Right lobe of liver (tissue), 6 donors: ENCODE results near the gene LGALS9. TPM values are rescaled to one million over a fixed set of nuclear protein-coding genes. Genes with fewer than 3 reads are reported as not detected.
A peak's percentile ranks its signal among the peaks of the same experiment; 100 is the strongest.

Experiments
- ATAC-seq, 4 donors: fragments of 200-7000 bp; cut with Tn5 transposase; one replicate each; pipeline ENCODE4 v1.9.1; 2020; ENCODE audit warnings: mild to moderate bottlenecking in 4 of 4, moderate library complexity in 4 of 4
- DNase-seq, 3 donors: peaks; one replicate each; pipeline ENCODE4 v3.0.0-alpha.2; 2020
- H3K27ac ChIP-seq, 3 donors: fragments of 200-600 bp; one replicate each; pipeline ENCODE4 v1.8.0; 2022
- H3K27me3 ChIP-seq, 2 donors: fragments of 200-600 bp; one replicate each; pipeline ENCODE4 v1.8.0; 2022
- H3K36me3 ChIP-seq, 4 donors: fragments of 200-600 bp; sonication (generic) in 1 of 4; one replicate each; pipeline versions ENCODE4 v1.5.1 to v1.8.0; 2017 to 2022; ENCODE audit warnings: control low read depth in 1 of 4
- H3K4me1 ChIP-seq, 4 donors: fragments of 200-600 bp; sonication (generic) in 1 of 4; one replicate each; pipeline versions ENCODE4 v1.5.1 to v1.8.0; 2017 to 2022; ENCODE audit warnings: control low read depth in 1 of 4
- H3K4me3 ChIP-seq, 3 donors: fragments of 200-600 bp; one replicate each; pipeline ENCODE4 v1.8.0; 2022
- H3K9me3 ChIP-seq, 4 donors: fragments of 200-600 bp; sonication (generic) in 1 of 4; one replicate each; pipeline versions ENCODE4 v1.5.1 to v1.8.0; 2017 to 2022; ENCODE audit warnings: control low read depth in 1 of 4
- CTCF ChIP-seq, 4 donors: fragments of 200-600 bp in 3 of 4; fragments of 450-650 bp in 1 of 4; IDR thresholded peaks; one replicate each; pipeline versions ENCODE4 v1.5.1 to v1.8.0; 2016 to 2022; ENCODE audit warnings: antibody characterized with exemption in 4 of 4, mild to moderate bottlenecking in 2 of 4
- POLR2A ChIP-seq: fragments of 450-650 bp; IDR thresholded peaks from one replicate; pipeline ENCODE4 v1.6.1; 2017; ENCODE audit warnings: antibody characterized with exemption, mild to moderate bottlenecking
- WGBS: methylation state at CpG from one replicate; pipeline ENCODE4 v1.1.6; 2018; ENCODE audit warnings: low coverage, low lambda C conversion rate; ENCODE audit not compliant: insufficient coverage; ENCODE audit errors: missing lambda C conversion rate; 5-methylcytosine and 5-hydroxymethylcytosine counted together
- intact Hi-C, 2 donors: fragments of 100-400 bp; cut with DNase I; formaldehyde crosslinking; loops; one replicate each; pipeline versions ENCODE4 v1.11.2 to v1.14.1; 2022
- total RNA-seq, 6 experiments: library from RNA; depleted of rRNA in 2 of 6; stranded (reverse); fragments of >200 nt in 2 of 6; fragmentation: NEBNext Ultra II Directional in 3 of 6; extraction: Animal tissue kit (Norgen Biotek cat#: 25700) in 3 of 6; gene quantifications; one replicate each; pipeline versions ENCODE4 v1.1.0 to v1.2.4, GENCODE V29; 2016 to 2023
- donor health status: DM: no; HTN: yes; CAD: no.
- donor health status: DM: no; HTN: no; CAD: no.
- donor health status: DM: no; HTN: no; CAD: no.
- donor health status: DM: no; HTN: yes; CAD: no.
- donor health status: DM: no; HTN: yes; CAD: no.

Gene LGALS9
- total RNA-seq, 6 experiments from 2014 or later = 9.1 to 37.9 (median 12.4) TPM

- intact Hi-C loops = no loop called here
- H3K36me3 ChIP-seq = no peaks in the 10 kb centered on the region
- H3K9me3 ChIP-seq = no peaks in the 10 kb centered on the region
- ATAC-seq (no peak), DNase-seq (no peak)
- H3K27ac ChIP-seq = no peak overlapping the region
- TF ChIP-seq CTCF (IDR thresholded peaks at IDR 0.05) = no peak
- no peak for TF ChIP-seq POLR2A
- no peaks in the 10 kb centered on the region for H3K4me1 ChIP-seq
- H3K27me3 ChIP-seq = no peaks in the 10 kb centered on the region
- 79% methylated on average over 3 of the region's 8 CpGs for WGBS
- no peak overlapping the region for H3K4me3 ChIP-seq
Measured at GRCh38 chr17:27586203-27586721, 44.7 kb upstream of the LGALS9 start.

GRCh38 chr17:27588354-27588753 lies 42.6 kb upstream of the LGALS9 start:
- Histone ChIP-seq H3K36me3 (no peaks in the 10 kb centered on the region), H3K4me1 (no peaks in the 10 kb centered on the region), H3K9me3 (no peaks in the 10 kb centered on the region), H3K27me3 (no peaks in the 10 kb centered on the region), H3K4me3 (no peak overlapping the region), H3K27ac (no peak overlapping the region)
- ATAC-seq (no peak), DNase-seq (peak in 1 of 3 donors; percentile 53)
- no peak for TF ChIP-seq POLR2A
- no peak for TF ChIP-seq CTCF (IDR thresholded peaks at IDR 0.05)
- 90% methylated on average over 5 of the region's 15 CpGs for WGBS
- intact Hi-C loops = no loop called here

GRCh38 chr17:27590864-27591263 lies 40.1 kb upstream of the LGALS9 start:
- Histone ChIP-seq H3K27ac (no peak overlapping the region), H3K36me3 (no peaks in the 10 kb centered on the region), H3K4me3 (no peak overlapping the region), H3K9me3 (no peaks in the 10 kb centered on the region), H3K27me3 (no peaks in the 10 kb centered on the region), H3K4me1 (no peaks in the 10 kb centered on the region)
- DNase-seq = no peak
- intact Hi-C loops = loop anchor here (10.0 kb wide), 2 partner anchors 86 to 356 kb away; no protein-coding TSS in a partner anchor
- 89% methylated on average over 3 of the region's 3 CpGs for WGBS
- TF ChIP-seq CTCF (IDR thresholded peaks at IDR 0.05) (no peak), POLR2A (no peak)
- no peak for ATAC-seq

- TF ChIP-seq POLR2A = no peak
- no peak for TF ChIP-seq CTCF (IDR thresholded peaks at IDR 0.05)
- ATAC-seq (no peak), DNase-seq (peak in 1 of 3 donors; percentile 15)
- 76% methylated on average over 3 of the region's 3 CpGs for WGBS
- Histone ChIP-seq H3K9me3 (no peaks in the 10 kb centered on the region), H3K36me3 (no peaks in the 10 kb centered on the region), H3K27me3 (no peaks in the 10 kb centered on the region), H3K4me1 (no peaks in the 10 kb centered on the region), H3K27ac (no peak overlapping the region), H3K4me3 (no peak overlapping the region)
- intact Hi-C loops = loop anchor here (10.0 kb wide), 2 partner anchors 87 to 357 kb away; no protein-coding TSS in a partner anchor
Measured at GRCh38 chr17:27591986-27592385, 39.0 kb upstream of the LGALS9 start.
